Gastroesophageal sphincter (tissue), 4 donors: ENCODE data around the gene CHKA. TPM values are rescaled to one million over a fixed set of nuclear protein-coding genes. Genes with fewer than 3 reads are reported as not detected.
A peak's percentile ranks its signal among the peaks of the same experiment; 100 is the strongest.

Experiments used
- ATAC-seq: fragments of 150-250 bp; one replicate; pipeline ENCODE4 v1.9.1; 2016; ENCODE audit warnings: mild to moderate bottlenecking, moderate library complexity
- H3K27ac ChIP-seq, 4 donors: fragments of 200-600 bp; sonication (generic) in 3 of 4; 1 replicate in 3 of 4; 2 replicates in 1 of 4; pipeline ENCODE4 v1.5.1; 2016 to 2019
- H3K27me3 ChIP-seq: fragments of 200-600 bp; sonication (generic); one replicate; pipeline ENCODE4 v1.5.1; 2019
- H3K36me3 ChIP-seq, 2 donors: fragments of 200-600 bp; sonication (generic); one replicate each; pipeline ENCODE4 v1.5.1; 2019; ENCODE audit warnings: control low read depth in 1 of 2
- H3K4me1 ChIP-seq, 3 donors: fragments of 200-600 bp; sonication (generic); 1 replicate in 2 of 3; 2 replicates in 1 of 3; pipeline ENCODE4 v1.5.1; 2016 to 2019; ENCODE audit warnings: control low read depth in 2 of 3
- H3K4me3 ChIP-seq, 2 donors: fragments of 200-600 bp; sonication (generic); one replicate each; pipeline ENCODE4 v1.5.1; 2019; ENCODE audit warnings: mild to moderate bottlenecking in 1 of 2, moderate library complexity in 1 of 2
- H3K9me3 ChIP-seq, 3 donors: fragments of 200-600 bp; sonication (generic); one replicate each; pipeline ENCODE4 v1.5.1; 2017 to 2019; ENCODE audit warnings: control low read depth in 2 of 3
- CTCF ChIP-seq, 4 experiments: fragments of 200-600 bp in 2 of 4; fragments of 450-650 bp in 2 of 4; sonication (generic) in 1 of 4; IDR thresholded peaks; one replicate each; pipeline ENCODE4 v1.5.1; 2017 to 2019; ENCODE audit warnings: antibody characterized with exemption in 4 of 4, mild to moderate bottlenecking in 2 of 4, moderate library complexity in 2 of 4
- EP300 ChIP-seq: sonication (generic); formaldehyde crosslinking; IDR thresholded peaks from one replicate; pipeline ENCODE4 v1.6.1; 2017; ENCODE audit warnings: antibody characterized with exemption, mild to moderate bottlenecking
- POLR2A ChIP-seq, 2 donors: fragments of 450-650 bp; IDR thresholded peaks; one replicate each; pipeline ENCODE4 v1.6.1; 2017; ENCODE audit warnings: antibody characterized with exemption in 2 of 2, mild to moderate bottlenecking in 2 of 2, moderate library complexity in 1 of 2
- POLR2AphosphoS5 ChIP-seq: sonication (generic); formaldehyde crosslinking; IDR thresholded peaks from one replicate; pipeline ENCODE4 v1.6.1; 2017; ENCODE audit warnings: antibody characterized with exemption
- WGBS, 2 donors: methylation state at CpG; one replicate each; pipeline ENCODE4 v1.1.5; 2018; ENCODE audit warnings: low coverage in 1 of 2; 5-methylcytosine and 5-hydroxymethylcytosine counted together
- total RNA-seq, 4 donors: library from RNA; depleted of rRNA; stranded (reverse); fragments of >200 nt; gene quantifications; one replicate each; pipeline ENCODE4 v1.1.0, GENCODE V29; 2016

The CHKA gene
- total RNA-seq, 4 donors from 2014 or later = 11.1 to 66.1 (median 33.9) TPM

- Histone ChIP-seq H3K9me3 (no peaks in the 10 kb centered on the region), H3K4me3 (peak overlapping the region; percentile 60 to 70), H3K27ac (peak overlapping the region; percentile 69 to 92 (median 86)), H3K36me3 (peaks cover 0 to 58% of the 10 kb centered on the region in 2 donors), H3K27me3 (no peaks in the 10 kb centered on the region), H3K4me1 (peaks cover 4 to 81% (median 24%) of the 10 kb centered on the region in 3 donors)
- TF ChIP-seq CTCF (IDR thresholded peaks at IDR 0.05) = no peak
- TF ChIP-seq POLR2AphosphoS5 = peak; percentile 9
- no peak for TF ChIP-seq EP300
- no peak for TF ChIP-seq POLR2A (IDR thresholded peaks at IDR 0.05)
- 20% methylated on average over 2 of the region's 22 CpGs; no CpG with 5 or more reads in 1 of the 2 donors for whole genome bisulfite sequencing, 2 donors
- ATAC-seq = peak; percentile 46
These were observed 80.9 kb downstream of the CHKA start for GRCh38 chr11:68040101-68040956.

GRCh38 chr11:68039526-68040086 is 81.6 kb downstream of the CHKA start:
- H3K36me3 ChIP-seq = peaks cover 0 to 58% of the 10 kb centered on the region in 2 donors
- H3K27me3 ChIP-seq = no peaks in the 10 kb centered on the region
- H3K27ac ChIP-seq = peak overlapping the region; percentile 69 to 92 (median 86)
- peak overlapping the region; percentile 60 to 70 for H3K4me3 ChIP-seq
- H3K9me3 ChIP-seq = no peaks in the 10 kb centered on the region
- peaks cover 4 to 81% (median 24%) of the 10 kb centered on the region in 3 donors for H3K4me1 ChIP-seq
- no peak for ATAC-seq
- TF ChIP-seq CTCF (IDR thresholded peaks at IDR 0.05) = no peak
- no peak for TF ChIP-seq POLR2AphosphoS5
- no peak for TF ChIP-seq EP300
- TF ChIP-seq POLR2A (IDR thresholded peaks at IDR 0.05) = no peak
- WGBS, 2 donors = no CpG with 5 or more reads among the region's 10 CpGs

- no peaks in the 10 kb centered on the region for H3K27me3 ChIP-seq
- WGBS, 2 donors = 1% methylated on average over 13 of the region's 51 CpGs; no CpG with 5 or more reads in 1 of the 2 donors
- peak within 1 kb of the TSS; percentile 60 to 70 for H3K4me3 ChIP-seq
- TF ChIP-seq POLR2AphosphoS5 (peak; percentile 85), POLR2A (IDR thresholded peaks at IDR 0.05) (peak; percentile 92 to 96), EP300 (no peak), CTCF (IDR thresholded peaks at IDR 0.05) (peak in 2 of 4 experiments; percentile 41 to 56)
- H3K9me3 ChIP-seq = no peaks in the 10 kb centered on the region
- H3K4me1 ChIP-seq = peaks cover 4 to 80% (median 24%) of the 10 kb centered on the region in 3 donors
- peak; percentile 91 for ATAC-seq
- peaks cover 0 to 58% of the 10 kb centered on the region in 2 donors for H3K36me3 ChIP-seq
- H3K27ac ChIP-seq = peak within 1 kb of the TSS; percentile 69 to 92 (median 86)
These were observed 82.3 kb downstream of the CHKA start, which contains the start of gene TCIRG1 for GRCh38 chr11:68038718-68039525. TSS of gene TCIRG1 (plus strand) at chr11:68039025. CDS start at chr11:68041272, 2,247 bp downstream.

- H3K36me3 ChIP-seq = peaks cover 0 to 58% of the 10 kb centered on the region in 2 donors
- no peaks in the 10 kb centered on the region for H3K27me3 ChIP-seq
- peak overlapping the region; percentile 69 to 92 (median 86) for H3K27ac ChIP-seq
- H3K9me3 ChIP-seq = no peaks in the 10 kb centered on the region
- peaks cover 4 to 79% (median 24%) of the 10 kb centered on the region in 3 donors for H3K4me1 ChIP-seq
- WGBS, 2 donors = no CpG with 5 or more reads among the region's 13 CpGs
- no peak for TF ChIP-seq POLR2AphosphoS5
- TF ChIP-seq EP300 = no peak
- no peak for TF ChIP-seq POLR2A (IDR thresholded peaks at IDR 0.05)
- no peak for TF ChIP-seq CTCF (IDR thresholded peaks at IDR 0.05)
- ATAC-seq = peak; percentile 3
- H3K4me3 ChIP-seq = peak overlapping the region; percentile 60 to 70
These were observed 82.9 kb downstream of the CHKA start for GRCh38 chr11:68038226-68038717.
